Mononuclear cell (primary cell): ENCODE results near the gene SREBF1. TPM values are rescaled to one million over a fixed set of nuclear protein-coding genes. Genes with fewer than 3 reads are reported as not detected.

Experiments used
- H3K27me3 ChIP-seq: 2 replicates; pipeline ENCODE4 v1.6.0; 2011; ENCODE audit warnings: low read length, control low read depth; ENCODE audit not compliant: insufficient read depth
- H3K4me1 ChIP-seq: 2 replicates; pipeline ENCODE4 v1.5.1; 2011; ENCODE audit warnings: mild to moderate bottlenecking, low read length, control low read depth; ENCODE audit not compliant: insufficient read depth
- H3K4me3 ChIP-seq: 2 replicates; pipeline ENCODE4 v1.5.1; 2011; ENCODE audit warnings: mild to moderate bottlenecking, low read length, moderate library complexity
- H3K9me3 ChIP-seq: 2 replicates; pipeline ENCODE4 v1.5.1; 2011; ENCODE audit warnings: low read depth, mild to moderate bottlenecking, control low read depth, low read length
- total RNA-seq: library from RNA; depleted of rRNA; stranded (reverse); fragments of >200 nt; gene quantifications from one replicate; pipeline ENCODE4 v1.2.3, GENCODE V29; 2012

The SREBF1 gene
- total RNA-seq, 1 donor, result 61.9 TPM

DNA sequence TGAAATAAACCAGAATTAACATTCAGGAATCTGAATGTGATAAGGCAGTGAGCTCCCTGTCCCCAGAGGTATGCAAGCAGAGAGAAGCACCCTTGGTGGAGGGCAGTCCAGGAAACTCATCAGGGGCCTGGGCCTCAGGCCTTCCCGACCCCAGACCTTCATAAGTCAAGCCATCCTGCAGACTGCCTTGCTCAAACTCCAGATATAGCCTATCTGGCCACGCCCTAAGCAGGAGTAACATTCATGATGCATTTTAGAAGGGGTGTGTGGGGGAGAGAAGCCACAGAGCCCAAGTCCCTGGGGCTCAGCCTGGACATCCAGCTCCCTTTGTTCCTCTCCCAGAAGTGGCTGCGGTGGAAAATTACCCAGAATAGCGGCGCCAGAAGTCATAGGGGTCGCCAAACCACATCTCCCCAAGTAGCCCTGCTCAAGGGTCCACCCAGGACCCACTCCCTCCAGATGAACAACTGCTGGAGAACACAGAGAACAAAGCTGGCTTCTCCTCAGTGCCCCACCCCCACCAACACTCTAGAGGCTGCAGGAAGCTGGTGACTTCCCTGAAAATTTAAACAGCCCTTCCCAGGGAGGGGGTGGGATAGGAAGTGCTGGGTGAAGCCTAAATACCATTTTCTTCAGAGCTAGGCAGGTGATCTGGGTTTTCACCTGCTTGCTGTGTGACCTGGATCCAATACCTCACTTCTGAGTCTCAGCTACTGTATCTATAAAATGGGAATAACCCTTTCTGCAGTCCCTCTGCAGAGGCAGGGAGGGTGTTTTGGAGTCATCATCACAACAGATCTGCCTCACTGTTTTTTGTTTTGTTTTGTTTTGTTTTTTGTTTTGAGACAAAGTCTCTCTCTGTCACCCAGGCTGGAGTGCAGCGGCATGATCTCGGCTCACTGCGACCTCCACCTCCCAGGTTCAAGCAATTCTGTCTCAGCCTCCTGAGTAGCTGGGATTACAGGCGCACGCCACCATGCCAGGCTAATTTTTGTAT lies 1.5 kb upstream of the SREBF1 start:
- peaks cover 73% of the 10 kb centered on the region for H3K4me1 ChIP-seq
- H3K9me3 ChIP-seq, result no peaks in the 10 kb centered on the region
- no peaks in the 10 kb centered on the region for H3K27me3 ChIP-seq
- no peak overlapping the region for H3K4me3 ChIP-seq

DNA sequence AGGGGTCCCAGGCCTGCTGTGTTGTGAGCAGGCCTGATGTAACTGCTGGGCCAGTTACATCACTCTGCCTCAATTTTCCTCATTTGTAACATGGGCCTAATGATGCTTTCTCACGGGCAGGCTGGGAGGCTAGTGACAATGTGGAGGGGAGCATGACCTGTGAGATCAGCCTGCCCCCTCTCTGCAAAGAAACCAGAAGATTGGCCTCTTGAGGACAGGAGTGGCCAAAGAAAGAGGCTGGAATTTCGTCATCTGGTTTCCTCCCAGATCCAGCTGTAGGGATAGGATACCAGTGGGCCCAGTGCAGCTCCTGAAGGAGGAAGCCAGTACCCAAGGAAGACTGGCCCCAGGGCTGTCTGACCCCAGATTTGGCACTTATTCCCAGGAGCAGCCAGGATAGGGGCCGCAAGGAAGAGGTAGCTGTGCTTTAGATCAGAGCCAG lies 615 bp upstream of the SREBF1 start:
- Histone ChIP-seq H3K27me3 (no peaks in the 10 kb centered on the region), H3K4me1 (peaks cover 73% of the 10 kb centered on the region), H3K4me3 (peak overlapping the region; percentile 87), H3K9me3 (no peaks in the 10 kb centered on the region)

DNA sequence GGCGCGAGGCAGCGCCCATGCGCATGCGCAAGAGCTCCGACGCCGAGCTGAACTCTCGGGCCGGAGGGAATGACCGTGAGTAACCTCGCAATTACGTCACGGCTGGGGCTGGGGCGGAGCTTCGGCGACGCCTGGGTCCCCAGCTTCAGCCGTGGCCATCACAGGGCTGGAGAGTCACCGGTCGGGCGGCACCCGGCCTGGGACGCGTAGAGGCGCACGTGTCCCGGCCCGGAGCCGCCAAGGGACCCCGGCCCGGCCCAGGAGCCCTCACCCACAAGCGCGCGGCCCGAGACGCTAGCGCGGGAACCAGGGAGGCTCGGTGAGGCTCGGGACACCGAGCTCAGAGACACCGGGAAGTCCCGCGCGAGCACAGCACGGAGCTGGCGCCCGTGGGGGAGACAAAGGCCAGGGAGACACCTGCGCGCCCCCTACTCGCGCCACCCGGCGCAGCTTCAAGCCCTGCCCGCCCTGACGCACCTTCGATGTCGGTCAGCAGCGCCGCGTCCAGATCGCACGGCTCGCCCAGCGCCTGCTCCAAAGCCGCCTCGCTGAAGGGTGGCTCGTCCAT lies 452 bp downstream of the SREBF1 start:
- peaks cover 73% of the 10 kb centered on the region for H3K4me1 ChIP-seq
- no peaks in the 10 kb centered on the region for H3K27me3 ChIP-seq
- H3K9me3 ChIP-seq, result no peaks in the 10 kb centered on the region
- peak overlapping the region; percentile 87 for H3K4me3 ChIP-seq

DNA sequence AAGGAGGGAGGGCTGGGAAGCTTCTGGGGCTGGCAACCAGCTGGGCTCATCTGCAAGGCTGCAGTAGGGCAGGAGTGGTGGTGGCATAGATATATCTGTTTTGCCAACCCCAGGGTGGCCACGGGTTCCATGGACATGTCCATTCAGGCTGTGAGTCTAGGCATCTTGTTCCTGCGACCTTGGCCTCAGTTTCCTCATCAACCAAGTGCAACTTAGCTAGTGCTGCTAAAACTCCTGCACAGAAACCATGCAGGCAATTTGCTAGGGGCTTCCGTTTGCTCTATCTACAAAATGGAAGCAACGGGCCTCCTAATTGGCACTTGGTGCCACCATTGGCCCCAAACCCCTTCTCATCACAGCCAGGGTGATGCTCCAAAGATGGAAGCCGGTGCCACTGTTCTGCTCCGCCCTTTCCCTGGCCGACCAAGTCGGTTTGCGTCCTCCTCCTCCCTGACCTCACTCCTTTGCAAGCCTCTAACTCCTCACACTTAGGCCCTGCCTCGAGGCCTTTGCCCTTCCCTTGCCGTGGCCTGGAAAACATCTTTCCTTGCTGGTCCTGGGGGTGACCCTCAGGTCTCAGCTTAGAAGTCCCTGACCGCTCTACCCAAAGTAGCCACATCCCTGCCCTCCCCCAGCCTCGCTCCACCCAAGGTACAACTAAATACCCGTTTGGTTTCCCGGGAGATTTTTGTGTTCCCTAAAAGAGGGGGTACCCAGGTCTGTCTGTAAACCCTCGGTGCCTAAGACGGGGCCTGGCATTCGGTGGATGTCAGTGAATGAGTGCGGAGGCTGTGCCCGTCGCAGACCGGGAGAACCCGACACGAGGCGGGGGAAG lies 1.2 kb downstream of the SREBF1 start:
- Histone ChIP-seq H3K27me3 (no peaks in the 10 kb centered on the region), H3K9me3 (no peaks in the 10 kb centered on the region), H3K4me3 (peak overlapping the region; percentile 87), H3K4me1 (peaks cover 66% of the 10 kb centered on the region)

DNA sequence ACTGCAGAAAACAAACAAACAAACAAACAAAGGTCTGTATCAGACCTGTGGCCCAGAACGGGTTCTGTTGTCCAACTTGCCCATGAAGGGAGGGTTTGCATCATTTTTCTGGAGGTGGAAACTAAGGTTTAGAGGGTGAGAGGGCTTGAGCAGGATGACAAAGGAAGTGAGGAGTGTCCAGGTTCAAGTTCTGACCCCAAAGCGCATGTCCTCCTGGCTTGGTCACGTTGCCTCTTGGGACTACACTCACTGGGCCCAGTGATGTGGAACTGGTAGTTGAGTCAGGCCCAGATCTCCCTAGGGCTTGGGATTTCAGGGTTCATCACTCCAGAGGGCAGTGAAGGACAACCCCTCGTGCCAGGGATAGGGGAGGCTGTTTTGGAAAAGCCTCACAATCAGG lies 1.8 kb downstream of the SREBF1 start:
- Histone ChIP-seq H3K4me1 (peaks cover 60% of the 10 kb centered on the region), H3K27me3 (no peaks in the 10 kb centered on the region), H3K9me3 (no peaks in the 10 kb centered on the region), H3K4me3 (no peak overlapping the region)

DNA sequence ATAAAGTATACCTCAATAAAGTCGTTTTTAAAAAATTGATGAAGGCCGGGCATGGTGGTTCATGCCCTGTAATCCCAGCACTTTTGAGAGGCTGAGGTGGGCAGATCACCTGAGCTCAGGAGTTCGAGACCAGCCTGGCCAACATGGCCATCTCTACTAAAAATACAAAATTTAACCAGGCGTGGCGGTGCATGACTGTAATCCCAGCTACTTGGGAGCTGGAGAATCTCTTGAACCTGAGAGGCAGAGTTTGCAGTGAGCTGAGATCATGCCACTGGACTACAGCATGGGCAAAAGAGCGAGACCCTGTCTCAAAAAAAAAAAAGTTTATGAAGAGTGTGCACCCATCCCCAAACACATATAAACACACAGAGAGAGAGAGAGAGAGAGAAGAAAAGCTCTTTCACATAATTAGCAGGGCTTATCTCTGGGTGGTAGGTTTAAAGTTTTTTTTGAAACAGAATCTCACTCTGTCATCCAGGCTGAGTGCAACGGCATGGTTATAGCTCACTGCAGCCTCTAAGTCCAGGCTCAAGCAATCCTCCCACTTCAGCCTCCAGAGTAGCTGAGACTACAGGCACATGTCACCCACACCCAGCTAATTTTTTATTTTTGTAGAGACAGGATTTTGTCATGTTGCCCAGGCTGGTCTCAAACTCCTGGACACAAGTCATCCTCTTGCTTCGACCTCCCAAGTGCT lies 3.0 kb downstream of the SREBF1 start:
- Histone ChIP-seq H3K27me3 (no peaks in the 10 kb centered on the region), H3K4me1 (peaks cover 48% of the 10 kb centered on the region), H3K4me3 (no peak overlapping the region), H3K9me3 (no peaks in the 10 kb centered on the region)

DNA sequence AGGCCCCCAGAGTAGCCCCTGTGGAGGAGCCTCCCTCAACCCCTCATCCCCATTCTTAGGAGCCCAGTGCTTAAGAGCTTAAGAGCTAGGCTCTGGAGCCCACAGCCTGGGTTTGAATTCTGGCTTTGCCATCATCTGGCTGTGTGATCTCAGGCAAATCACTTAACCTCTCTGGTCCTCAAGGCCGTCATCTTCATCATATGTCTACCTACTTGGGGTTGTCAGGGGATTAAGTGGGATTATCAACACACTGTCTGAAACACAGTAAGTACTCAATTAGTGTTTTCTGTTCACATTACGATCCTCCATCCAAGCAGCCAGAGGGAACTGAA lies 4.8 kb downstream of the SREBF1 start:
- no peaks in the 10 kb centered on the region for H3K9me3 ChIP-seq
- H3K4me3 ChIP-seq, result no peak overlapping the region
- H3K4me1 ChIP-seq, result peaks cover 39% of the 10 kb centered on the region
- no peaks in the 10 kb centered on the region for H3K27me3 ChIP-seq

DNA sequence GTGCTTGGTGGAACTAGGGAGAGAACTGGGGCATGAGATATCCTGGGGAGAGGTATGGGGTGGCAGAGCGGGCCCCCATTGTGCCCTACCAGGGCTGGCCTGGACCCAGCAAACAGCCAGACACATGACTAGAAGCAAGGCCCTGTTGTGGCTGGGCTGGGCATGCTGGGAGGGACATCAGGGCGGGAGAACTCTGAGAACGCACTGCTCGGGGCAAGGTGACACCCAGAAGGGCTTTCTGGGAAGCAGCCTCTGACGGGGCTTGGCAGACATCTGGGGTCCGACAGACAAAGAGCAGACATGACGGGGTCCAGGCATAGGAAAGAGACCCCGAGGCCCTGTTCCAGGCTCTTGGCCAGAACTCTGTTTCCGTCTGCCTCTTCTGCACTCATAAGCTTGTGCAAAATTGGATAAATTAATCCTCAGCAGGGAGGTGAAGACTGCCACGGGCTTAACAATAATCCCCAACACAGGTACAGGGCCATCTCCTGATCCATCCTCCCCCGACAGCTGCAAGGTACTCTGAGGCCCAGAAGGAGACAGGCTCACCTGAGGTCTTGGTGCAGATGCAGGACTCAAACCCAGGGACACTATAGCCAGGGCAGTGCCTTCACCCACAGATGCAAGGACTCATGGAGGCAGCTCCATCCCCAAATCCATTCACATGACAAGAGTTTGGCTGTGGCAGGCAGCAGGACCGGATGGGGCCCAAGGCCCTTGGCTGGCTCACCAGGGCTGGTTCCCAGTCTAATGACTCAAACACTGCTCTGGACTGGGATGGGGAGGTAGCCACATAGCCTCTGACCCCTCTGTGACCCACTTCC lies 5.4 kb downstream of the SREBF1 start:
- peaks cover 42% of the 10 kb centered on the region for H3K4me1 ChIP-seq
- H3K4me3 ChIP-seq, result no peak overlapping the region
- H3K9me3 ChIP-seq, result no peaks in the 10 kb centered on the region
- no peaks in the 10 kb centered on the region for H3K27me3 ChIP-seq

DNA sequence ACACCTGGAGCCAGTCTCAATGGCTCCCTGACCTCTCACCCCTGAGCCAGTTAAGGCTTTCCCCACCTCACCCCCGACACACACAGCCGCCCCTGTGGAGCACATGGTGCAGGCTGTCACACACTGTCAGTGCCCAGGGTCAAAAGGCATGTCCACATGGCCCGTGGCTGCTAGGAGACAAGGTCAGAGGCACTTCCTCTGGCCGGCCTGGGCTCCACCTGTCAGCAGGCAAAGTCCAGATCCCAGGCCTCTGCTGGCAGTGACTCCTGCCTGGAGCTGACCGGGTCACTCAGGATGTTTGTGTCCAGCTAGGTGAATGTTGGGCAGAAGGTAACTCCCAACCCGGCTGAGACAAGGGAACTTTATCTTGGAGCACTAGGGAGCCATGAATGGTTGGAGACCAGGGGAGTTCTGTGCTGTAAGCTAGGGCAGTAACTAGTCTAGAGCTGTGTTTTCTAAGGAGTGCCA lies 6.0 kb downstream of the SREBF1 start:
- Histone ChIP-seq H3K27me3 (no peaks in the 10 kb centered on the region), H3K4me3 (no peak overlapping the region), H3K4me1 (peaks cover 45% of the 10 kb centered on the region), H3K9me3 (no peaks in the 10 kb centered on the region)

DNA sequence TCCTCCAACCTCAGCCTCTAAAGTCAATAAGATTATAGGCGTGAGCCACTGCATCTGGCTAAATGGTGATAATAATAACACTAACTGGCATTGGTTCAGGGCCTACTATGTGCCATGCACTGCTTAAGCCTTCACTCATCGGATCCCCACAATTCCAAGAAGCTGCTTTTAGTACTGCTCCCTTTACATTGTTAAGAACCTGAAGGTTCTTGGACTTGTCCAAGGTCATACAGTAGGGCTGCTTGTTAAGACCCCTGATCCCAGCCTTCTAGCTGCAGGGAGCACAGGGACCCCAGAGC lies 6.6 kb downstream of the SREBF1 start:
- H3K4me3 ChIP-seq, result no peak overlapping the region
- H3K9me3 ChIP-seq, result no peaks in the 10 kb centered on the region
- no peaks in the 10 kb centered on the region for H3K27me3 ChIP-seq
- H3K4me1 ChIP-seq, result peaks cover 44% of the 10 kb centered on the region

DNA sequence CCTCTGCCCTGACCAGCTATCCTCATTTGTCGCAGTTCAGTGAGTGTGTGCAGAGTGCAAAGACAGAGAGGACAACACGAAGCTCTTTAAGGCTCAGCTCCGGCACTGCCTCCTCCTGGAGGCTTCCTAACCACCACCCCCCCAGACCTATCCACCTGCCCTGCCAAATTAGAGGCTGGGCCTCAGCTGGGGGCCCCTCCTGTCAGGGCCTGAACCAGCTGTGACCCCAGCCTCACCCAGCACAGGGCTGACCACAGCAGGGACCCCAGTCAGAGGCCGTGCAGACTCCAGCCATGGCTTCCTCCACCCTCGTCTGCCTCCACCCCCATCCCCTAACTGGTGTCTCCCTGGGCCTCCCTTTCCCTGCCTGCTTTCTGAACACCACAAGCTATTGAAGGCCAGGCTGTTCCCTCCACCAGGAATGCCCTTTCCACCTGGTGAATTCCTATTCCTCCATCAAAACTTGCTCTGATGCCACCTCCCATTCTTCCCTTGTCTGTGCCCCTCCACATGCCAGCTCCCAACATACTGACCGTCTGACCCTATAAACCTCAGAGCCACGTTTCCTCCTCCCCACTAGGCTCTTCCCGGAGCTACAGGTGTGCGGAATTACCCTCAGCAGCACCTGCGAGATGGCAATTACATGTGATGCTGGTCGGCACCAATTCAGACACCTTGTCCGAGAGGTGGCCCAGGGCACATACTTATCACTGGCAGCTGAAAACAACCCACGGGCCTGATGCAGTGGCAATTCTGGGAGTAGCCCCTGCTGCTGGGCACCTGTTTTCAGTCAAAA lies 8.8 kb downstream of the SREBF1 start:
- H3K27me3 ChIP-seq, result no peaks in the 10 kb centered on the region
- H3K4me3 ChIP-seq, result no peak overlapping the region
- no peaks in the 10 kb centered on the region for H3K9me3 ChIP-seq
- H3K4me1 ChIP-seq, result peaks cover 44% of the 10 kb centered on the region

DNA sequence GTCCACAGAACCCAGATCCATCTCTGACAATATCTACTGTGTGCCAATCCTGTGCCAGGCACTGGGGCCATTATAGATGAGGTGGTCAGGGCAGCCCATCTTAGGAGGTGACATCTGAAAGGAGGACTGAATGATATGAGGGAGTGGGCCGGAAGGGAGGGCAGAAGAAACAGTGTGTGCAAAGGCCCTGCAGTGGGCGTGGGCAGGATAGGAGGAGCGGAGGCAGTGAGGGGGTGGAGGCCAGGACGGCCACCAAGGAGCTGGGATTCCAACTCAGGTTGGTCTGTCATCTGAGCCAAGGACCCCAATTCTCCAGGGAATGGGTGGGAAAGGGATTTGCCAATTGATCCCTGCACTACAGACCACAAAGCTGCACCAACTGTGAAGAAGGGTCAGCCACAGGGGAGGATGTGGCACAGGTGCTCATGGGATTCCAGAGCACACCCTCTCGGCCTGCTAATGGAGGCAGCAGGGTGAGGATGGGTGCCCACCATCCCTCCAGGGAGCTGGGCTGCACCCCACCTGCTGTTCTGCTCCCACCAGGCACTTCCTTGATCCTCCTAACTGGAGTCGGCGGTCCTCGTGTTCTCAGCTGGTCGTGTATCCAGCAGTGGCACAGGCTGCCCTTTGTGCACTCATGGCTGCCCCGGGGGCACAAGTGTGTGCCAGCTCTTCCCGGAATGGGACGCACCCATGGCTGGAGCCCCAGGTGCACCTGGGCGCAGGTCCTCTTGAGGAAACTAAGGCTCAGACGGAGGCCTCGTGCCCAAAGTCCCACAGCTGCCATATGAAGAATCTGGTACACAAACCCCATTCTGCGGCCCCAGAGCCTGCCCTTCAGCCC lies 9.6 kb downstream of the SREBF1 start:
- Histone ChIP-seq H3K27me3 (no peaks in the 10 kb centered on the region), H3K9me3 (no peaks in the 10 kb centered on the region), H3K4me1 (peaks cover 53% of the 10 kb centered on the region), H3K4me3 (no peak overlapping the region)

DNA sequence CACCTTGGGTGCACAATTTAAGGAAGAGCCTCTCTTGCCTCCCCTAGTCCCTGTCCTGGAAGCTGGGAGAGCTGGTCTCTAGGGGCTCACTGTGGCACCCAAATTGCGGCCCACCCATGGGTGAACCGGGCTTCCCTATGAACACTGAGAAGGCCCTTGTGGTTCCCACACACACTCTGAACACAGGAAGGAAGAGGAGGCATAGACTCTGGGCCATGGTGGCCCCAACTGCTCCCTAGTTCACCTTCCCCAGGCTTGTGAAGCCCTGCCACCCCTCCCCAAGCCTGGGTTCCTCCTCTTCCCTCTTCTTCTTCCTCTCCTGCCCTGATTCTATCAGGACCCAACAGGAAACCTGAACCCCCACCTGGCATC lies 10.5 kb downstream of the SREBF1 start:
- no peak overlapping the region for H3K4me3 ChIP-seq
- no peaks in the 10 kb centered on the region for H3K9me3 ChIP-seq
- H3K4me1 ChIP-seq, result peaks cover 61% of the 10 kb centered on the region
- no peaks in the 10 kb centered on the region for H3K27me3 ChIP-seq
